HG03097 (cell line): ENCODE measurements around the gene SMNDC1.
"Not testable (repeated sequence)": the region's sequence is repeated elsewhere in the genome, so short reads cannot be mapped to it uniquely, and the experiment has no call there.

Experiments
- ATAC-seq: cut with Tn5 transposase; IDR thresholded peaks from one replicate; pipeline ENCODE4 v1.9.1; 2021; ENCODE audit not compliant: unreplicated experiment, low FRiP score

Gene SMNDC1

DNA sequence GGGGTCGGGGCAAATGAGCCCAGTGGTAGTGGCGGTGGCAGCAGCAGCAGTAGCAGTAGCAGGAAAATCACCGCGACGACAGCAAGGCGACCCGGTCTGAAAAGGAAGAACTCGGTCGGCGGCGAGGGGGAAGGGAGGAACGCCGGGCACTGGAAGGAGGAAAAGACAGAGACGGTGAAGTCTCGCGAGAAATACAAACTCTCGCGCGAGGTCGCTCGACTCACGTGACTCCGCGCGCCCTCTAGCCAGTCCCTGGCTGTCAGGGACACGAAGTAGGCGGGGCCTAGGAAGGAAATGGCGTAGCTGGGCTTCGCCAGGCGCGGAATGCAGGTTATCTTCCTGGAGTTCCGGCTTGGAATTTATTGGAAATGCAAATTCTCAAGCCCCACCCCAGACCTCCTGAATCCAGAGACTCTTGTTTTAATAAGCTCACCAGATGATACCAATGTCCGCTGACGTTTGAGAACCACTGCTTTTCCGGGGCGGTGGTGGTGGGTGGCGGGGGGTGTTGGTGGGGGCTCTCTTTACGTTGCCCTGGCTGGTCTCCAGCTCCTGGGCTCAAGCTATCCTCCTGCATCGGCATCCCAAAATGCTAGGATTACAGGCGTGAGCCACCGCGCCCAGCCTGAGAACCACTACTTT lies at the start of gene SMNDC1:
SMNDC1 (minus strand) TSS at position 141 of the 642 bp plus-strand sequence. CDS start 1,333 bp downstream, outside the sequence.
- peak; percentile 84 for ATAC-seq

DNA sequence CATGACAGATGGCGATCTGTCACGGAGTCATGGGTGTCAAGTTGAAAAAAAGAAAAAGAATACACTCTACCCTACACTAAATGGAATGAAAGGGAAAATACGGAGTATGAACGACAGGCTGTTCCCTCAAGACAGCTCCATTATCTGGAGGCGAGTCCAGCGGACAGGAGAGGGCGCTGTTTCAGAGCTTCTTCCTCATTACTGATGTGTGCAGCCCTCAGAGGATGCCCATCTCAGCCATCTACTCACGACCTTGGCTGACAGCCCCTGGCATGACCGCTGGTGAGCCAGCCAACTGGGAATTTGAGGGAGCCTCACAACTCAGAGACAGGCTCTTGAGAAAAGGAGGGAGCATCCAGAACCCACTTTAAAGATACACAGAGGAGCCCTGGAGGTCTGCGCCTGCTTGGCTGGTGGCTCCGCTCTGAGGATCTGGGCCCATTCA lies 49.6 kb upstream of the SMNDC1 start:
- peak; percentile 20 for ATAC-seq

DNA sequence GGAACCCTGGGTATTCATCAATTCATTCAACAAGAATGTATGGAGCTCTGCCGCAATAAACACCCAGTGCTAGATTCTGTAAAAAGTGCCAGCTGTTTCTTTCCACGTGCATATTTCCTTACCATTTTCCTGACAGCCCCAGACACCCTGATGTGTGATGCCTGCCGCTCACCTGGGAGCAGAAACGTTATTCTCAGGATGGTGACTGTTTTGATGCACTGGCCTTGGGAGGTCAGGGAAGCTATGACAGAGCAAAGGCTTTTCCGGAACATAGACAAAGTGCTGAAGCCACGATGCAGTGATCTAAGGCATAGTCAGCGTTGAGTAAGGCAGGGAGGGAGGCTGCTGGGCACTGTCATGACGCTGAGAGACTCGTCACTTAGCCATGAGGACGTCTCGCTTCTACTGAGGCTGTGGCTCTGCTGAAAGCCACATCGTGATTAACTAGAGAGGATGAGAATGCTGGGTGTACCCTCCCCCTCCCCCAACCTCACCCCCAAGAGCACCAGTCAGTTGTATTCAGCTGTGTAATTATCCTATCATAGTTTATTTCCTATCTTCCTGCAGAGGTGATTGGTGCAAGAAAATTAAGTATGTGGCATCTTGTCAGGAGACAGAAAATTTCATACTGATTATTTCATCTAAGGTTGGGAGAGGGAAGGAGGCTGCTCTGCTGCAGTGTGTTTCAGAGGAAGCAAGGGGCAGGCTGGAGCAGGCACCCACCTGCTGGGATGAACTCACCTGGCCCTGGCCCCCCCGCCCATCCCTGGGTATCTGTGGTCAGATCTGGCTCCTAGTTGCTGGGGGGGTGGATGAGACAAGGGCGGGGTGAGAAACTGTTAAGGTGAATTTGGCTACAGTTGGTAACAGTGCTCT lies 48.8 kb upstream of the SMNDC1 start:
- no peak for ATAC-seq

DNA sequence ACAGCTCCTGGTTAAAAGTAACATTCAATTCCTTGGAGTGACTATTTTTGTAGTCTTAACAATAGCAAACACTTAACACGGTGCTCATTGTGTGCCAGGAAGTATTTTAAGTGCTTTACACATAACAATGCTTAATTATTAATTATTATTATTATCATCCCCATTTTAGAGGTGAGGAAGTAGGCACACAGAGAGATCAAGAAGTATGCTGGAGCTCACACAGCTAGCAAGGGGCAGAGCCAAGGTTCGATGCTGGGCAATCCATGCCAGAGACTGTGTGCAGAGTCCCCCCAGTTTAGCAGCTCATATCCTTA lies 48.2 kb upstream of the SMNDC1 start:
- ATAC-seq: no peak

DNA sequence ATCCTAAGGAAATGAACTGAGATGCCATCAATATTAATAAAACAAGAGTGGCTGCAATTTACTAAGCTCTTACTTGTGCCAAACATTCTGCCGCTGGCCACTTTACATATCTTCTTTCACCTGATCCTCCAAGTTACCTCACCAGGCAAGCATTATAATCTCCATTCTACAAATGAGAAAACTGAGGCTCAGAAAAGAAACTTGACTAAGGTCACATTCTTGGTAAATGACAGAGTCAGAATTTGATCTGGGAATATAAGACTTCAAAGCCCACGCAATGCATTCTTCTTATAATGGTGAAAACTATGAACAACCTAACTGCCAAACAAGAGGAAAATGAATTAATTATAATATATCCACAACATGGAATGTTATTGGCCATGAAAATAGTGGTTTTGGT lies 46.1 kb upstream of the SMNDC1 start:
- no peak for ATAC-seq

DNA sequence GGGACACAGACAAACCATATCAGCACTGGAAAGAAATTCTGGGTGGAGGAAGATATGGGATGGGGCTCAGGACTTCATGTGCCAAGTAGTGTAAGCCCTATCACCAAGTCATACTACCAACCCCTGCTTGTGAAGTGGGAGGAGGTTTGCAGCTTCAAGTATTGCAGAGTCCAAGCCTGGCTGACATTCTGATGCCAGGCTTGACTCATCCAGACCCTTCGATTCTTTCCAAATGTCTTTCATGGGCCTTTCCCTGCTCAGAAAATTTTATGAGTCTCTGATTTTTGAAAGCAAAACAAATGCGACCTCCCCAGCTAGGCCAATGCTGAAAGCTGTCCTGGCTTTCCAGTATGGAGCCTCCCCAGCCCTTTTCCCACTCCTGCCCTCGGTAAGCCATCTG lies 45.1 kb upstream of the SMNDC1 start:
- ATAC-seq: no peak

DNA sequence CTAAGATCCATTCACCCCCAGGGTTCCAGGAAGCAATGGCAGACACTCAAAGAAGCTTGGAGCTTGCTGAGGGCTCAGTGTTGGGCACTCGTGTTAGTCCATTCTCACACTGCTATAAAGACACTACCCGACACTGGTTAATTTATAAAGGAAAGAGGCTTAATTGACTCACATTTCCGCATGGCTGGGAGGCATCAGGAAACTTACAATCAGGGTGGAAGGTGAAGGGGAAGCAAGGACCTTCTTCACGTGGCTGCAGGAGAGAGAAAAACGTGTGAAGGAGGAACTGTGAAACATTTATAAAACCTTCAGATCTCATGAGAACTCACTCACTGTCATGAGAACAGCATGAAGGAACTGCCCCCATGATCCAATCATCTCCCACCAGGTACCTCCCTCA lies 44.7 kb upstream of the SMNDC1 start:
- ATAC-seq: no peak

DNA sequence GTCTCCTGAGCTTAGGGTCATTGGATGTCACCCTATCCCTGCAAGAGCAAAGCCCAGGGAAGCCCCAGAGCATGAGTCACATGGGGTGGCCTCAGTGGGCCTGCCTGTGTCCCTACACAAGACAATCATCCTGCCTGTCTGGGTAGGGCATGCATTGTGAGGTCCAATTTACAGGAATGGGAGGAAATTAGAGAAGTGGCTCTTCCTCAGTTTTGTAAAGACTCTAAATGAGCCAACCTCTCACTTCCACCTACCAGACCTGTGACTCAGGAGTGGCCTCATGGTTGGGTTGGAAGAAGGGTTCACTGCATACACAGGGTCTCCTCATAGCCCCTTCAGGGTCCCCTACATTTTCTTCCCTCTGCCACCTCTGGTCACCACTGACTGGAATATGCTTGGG lies 43.6 kb upstream of the SMNDC1 start:
- no peak for ATAC-seq

DNA sequence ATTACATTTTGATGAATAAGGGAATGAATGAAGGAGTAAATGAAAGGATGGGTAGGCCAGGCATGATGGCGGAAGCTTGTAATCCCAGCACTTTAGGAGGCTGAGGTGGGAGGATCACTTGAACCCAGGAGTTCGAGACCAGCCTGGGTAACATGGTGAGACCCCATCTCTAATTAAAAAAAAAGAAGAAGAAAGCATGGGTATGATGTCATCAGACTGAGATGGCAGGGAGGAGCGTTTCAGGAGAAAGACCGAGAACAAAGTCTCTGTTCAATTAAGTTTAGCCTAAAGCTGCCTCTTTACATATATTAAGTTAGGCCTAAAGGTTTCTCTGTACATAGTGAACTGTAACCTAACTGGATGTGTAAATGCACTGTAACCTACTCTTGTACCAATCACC lies 42.2 kb upstream of the SMNDC1 start:
- ATAC-seq: no peak

DNA sequence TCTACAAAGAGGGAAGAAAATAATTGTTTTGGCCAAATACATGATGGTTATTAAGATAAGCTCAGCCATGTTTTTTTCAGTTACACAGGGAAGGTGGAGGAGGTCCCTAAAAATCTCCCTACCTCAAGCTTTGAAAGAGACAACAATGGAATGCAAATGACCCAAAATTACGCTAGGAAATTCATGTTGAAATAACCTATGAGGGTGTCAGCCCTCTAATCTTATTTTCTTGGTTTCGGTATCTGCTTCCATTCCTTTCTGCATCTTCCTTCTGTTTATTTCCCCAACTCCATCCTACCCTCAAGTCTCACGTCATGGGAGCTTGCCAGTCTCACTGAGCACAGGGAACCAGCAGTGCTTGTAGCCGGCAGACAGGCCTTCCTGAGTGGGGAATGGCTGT lies 40.6 kb upstream of the SMNDC1 start:
- ATAC-seq: no peak

DNA sequence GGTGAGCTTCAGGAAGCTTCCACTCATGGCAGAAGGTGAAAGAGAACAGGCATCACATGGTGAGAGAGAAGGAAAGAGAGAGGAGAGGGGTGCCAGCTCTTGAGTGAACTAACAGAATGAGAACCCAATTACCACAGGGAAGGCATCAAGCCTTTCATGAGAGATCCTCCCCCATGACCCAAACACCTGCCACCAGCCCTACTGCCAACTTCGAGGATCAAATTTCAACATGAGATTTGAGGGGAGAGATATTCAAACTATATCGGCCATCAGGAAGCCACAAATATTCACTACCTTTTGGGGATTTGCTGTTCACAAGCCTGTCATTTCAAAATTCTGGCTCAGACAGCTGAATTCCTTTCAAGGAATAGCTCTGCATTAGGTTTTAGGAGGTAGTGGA lies 39.9 kb upstream of the SMNDC1 start:
- no peak for ATAC-seq

DNA sequence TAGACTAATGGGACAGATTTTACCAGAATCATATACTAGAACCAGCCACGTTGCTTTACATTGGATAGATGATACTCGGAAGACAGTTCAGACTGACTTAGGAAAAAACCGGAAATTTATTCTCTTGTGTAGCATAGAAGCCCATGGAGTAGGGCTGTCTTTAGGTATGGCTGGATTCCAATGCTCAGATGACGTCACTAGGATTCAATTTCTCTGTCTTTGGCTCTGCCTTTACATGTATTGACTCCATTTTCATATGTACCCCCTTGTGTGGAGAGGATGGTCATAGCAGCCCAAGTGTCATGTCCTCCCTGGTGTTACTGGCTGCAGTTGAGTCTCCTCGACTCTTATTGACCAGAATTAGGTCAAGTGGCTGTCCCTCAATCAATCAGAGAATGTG lies 39.2 kb upstream of the SMNDC1 start:
- no peak for ATAC-seq

DNA sequence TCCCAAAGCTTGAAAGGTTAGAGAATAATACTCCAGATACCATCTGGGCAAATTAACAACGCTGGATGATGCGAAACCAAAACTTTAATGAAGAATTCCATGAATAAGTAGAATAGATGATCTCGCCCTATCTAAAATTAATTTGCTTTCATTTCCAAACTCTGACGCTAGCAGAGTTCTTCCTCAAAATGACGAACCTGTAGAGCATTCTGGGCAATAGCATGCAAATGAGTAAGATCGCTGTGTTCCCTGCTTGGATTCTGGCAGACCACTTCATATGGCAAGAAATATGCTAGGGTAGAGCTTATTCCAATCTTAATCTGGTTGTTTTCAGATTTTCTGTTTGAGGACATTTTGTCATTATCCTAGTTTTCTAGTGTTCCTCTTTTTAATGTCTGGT lies 36.1 kb upstream of the SMNDC1 start:
- no peak for ATAC-seq

DNA sequence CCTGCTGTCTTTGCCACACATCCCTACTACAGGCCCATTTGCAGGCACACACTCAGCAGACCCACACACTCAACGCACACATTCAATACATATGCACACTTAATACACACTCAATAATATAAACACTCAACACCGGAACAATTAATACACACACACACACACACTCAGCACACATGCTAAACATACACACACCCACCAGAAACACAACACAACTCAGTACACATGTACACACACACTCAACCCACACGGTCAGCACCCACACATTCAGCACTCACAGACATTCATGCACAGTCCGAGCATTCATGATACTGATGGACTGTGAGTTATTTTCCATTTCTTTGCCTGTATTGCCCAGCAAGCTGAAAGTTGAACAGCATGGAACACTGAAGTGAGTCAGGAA lies 35.4 kb upstream of the SMNDC1 start:
- ATAC-seq: no peak

DNA sequence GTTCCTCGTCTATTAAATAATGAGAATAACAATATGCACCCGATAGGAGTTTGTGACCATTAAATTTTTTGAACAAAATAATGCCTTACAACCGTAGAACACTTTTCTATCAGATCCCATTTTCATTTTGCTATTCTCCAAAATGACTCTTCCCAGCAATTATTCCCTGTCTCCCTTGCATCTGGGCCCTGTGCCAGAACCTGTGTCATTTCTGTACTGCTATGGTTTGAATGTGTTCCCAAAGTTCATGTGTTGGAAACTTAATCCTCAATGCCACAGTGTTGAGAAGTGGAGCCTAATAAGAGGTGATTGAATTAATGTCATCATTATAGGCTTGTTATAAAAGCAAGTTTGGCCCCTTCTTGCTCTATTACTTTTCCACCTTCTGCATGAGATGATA lies 33.2 kb upstream of the SMNDC1 start:
- no peak for ATAC-seq

DNA sequence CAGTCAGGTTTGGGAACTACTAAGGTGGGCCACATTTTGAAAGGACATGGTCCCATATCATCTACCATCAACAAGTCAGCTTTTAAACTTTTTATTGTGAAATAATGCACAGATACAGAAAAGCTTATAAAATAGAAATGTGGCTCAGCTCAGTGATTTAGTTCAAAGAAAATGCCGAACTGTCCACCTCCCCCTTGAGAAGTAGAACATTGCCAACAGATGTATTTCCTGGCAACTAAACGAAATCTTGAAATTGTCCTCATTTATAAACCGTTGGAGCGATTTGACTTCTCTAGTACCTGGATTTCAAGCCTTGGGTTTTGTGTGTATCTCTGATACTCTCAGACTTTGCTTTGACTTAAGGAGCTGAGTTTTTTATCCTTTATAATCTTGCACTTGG lies 32.7 kb upstream of the SMNDC1 start:
- ATAC-seq: no peak

DNA sequence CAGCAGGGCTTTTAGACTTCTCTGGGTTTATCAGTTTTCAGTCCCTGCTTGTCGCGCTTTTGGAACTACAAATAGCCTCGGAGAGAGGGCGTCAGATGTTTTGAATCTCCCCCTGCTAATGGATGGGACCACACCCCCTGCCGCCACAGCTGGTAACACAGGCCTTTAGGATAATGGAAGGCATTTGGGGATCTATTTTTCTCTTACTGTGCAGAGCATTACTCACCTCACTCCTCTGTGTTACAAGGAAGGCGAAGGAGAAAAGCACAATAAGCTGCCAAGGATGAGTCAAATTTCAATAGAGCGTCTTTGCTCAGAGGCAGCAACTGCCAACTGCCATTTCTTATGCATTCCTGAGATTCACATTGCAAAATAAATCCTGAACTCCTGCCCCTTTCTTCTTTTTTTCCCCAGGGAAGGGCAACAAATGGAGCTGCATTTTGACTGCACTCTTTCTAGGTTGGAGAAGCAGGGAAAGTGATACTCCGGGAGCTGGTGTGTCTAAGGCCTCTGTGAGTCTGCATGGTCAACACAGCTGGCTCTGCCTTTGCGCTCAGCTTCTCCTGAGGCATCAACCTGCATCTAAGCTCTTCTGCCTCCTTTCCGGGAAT lies 31.5 kb upstream of the SMNDC1 start:
- no peak for ATAC-seq

DNA sequence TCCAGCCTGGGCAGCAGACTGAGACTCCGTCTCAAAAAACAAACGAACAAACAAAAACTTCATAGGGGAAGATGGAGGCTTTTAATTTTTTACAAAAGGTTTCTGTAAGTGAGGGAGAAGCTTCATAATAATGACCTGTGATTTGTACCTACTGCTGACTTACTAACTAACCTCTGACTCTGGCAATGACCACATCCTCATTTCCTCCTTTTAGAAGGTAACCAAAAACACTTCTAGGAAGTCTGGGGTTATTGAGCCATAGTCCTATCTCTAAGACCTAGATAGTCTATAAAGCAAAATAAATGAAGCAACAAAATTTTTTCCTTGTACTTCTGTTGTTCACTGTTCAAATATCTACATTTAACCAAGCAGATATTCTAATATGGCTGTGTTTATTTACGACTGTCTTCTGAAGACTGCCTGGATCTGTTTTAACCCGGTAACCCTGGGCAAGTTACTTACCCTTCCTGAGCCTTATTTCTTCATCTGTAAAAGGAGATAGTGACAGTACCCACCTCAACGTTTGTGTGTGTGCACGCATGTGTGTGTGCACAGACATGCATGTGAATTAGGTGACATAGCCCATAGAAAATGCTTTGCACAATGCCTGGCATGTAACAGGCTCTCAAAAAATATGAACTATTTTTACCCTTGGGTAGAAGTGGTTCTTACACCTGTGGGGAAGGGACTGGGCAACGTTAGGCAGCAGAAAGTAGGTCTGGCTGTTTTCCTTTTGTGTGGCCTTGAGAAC lies 30.8 kb upstream of the SMNDC1 start:
- no peak for ATAC-seq

DNA sequence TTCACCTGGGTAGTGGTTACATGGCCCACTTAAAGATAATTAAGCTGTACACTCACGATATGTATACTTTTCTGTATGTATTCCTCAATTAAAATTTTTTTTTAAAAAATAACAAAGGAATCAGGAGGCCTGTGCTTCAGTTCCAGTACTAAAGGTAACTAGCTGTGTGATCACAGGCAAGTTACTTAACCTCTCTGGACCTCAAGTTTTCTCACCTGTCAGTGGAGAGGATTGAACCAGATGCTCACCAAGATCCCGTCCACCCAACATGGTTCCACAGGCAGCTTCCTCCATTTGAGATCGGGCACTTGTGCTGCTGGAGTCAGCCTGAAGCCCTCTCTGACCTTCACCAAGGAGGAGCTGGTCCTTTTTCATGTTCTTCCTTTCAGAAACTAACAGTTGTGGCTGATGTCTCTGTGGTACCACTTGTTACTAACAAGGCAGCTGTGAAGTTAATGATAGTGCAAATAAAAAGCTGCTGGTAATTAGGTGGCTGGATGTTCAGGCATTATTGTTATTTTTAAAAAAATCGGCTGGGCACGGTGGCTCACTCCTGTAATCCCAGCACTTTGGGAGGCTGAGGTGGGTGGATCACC lies 29.4 kb upstream of the SMNDC1 start:
- ATAC-seq: no peak

DNA sequence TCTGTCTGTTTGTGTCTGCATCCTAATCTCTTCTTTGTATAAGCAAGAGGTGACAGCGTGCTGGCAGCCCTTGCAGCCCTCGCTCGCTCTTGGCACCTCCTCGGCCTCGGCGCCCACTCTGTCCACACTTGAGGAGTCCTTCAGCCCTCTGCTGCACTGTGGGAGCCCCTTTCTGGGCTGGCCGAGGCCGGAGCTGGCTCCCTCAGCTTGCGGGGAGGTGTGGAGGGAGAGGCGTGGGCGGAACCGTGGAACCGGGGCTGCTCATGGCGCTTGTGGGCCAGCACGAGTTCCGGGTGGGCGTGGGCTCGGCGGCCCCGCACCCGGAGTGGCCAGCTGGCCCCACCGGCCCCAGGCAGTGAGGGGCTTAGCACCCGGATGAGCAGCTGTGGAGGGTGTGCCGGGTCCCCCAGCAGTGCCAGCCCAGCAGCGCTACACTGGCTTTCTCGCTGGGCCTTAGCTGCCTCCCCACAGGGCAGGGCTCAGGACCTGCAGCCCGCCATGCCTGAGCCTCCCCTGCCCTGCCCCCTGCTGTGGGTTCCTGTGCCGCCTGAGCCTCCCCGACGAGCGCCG lies 26.6 kb upstream of the SMNDC1 start:
- ATAC-seq: not testable (repeated sequence)
